WTC11 (cell line): ENCODE data around the gene TWIST2. TPM values are rescaled to one million over a fixed set of nuclear protein-coding genes. Genes with fewer than 3 reads are reported as not detected.

Source experiments
- ATAC-seq: fragments of 200-7000 bp; cut with Tn5 transposase; 2 replicates; pipeline ENCODE4 v1.10.0; 2021; ENCODE audit warnings: mild to moderate bottlenecking, moderate library complexity
- CTCF ChIA-PET: fragments of 300-600 bp; sonication (Branson Sonifier 250); formaldehyde crosslinking; loops from one replicate; lab custom pipeline; 2021; ENCODE audit warnings: antibody characterized with exemption; lab: Charles Lee
- POLR2A ChIA-PET: fragments of 350-600 bp; sonication (Branson Sonifier 250); formaldehyde crosslinking; loops from one replicate; lab custom pipeline; 2021; ENCODE audit warnings: antibody characterized with exemption; lab: Charles Lee
- DNase-seq: peaks from one replicate; pipeline ENCODE4 v3.0.0; 2021; ENCODE audit warnings: low spot score
- H3K27ac Mint-ChIP-seq: 2 replicates; pipeline ENCODE4 v1.8.0; 2021; ENCODE audit warnings: mixed read lengths
- H3K27me3 Mint-ChIP-seq: 2 replicates; pipeline ENCODE4 v1.8.0; 2021; ENCODE audit warnings: low read depth, mild to moderate bottlenecking, moderate library complexity, mixed read lengths
- H3K36me3 Mint-ChIP-seq: 2 replicates; pipeline ENCODE4 v1.8.0; 2021; ENCODE audit warnings: mixed read lengths
- H3K4me1 Mint-ChIP-seq: 2 replicates; pipeline ENCODE4 v1.8.0; 2022; ENCODE audit warnings: mixed read lengths
- H3K4me3 Mint-ChIP-seq: 2 replicates; pipeline ENCODE4 v1.8.0; 2021; ENCODE audit warnings: mild to moderate bottlenecking, moderate library complexity, mixed read lengths
- H3K9me3 Mint-ChIP-seq: 2 replicates; pipeline ENCODE4 v1.8.0; 2021; ENCODE audit warnings: mixed read lengths
- ELF4 ChIP-seq: sonication (generic); formaldehyde crosslinking; IDR thresholded peaks from 2 replicates; pipeline ENCODE4 v1.8.1; 2022; ENCODE audit warnings: low read depth, mild to moderate bottlenecking, moderate library complexity, missing genetic modification reagents
- ETV6 ChIP-seq: sonication (generic); formaldehyde crosslinking; IDR thresholded peaks from 2 replicates; pipeline ENCODE4 v1.8.1; 2022; ENCODE audit warnings: mild to moderate bottlenecking, missing genetic modification reagents
- HMGA2 ChIP-seq: fragments of 250-450 bp; sonication (Bioruptor Pico); IDR thresholded peaks from 2 replicates; pipeline ENCODE4 v1.4.0; 2021; ENCODE audit warnings: mild to moderate bottlenecking, moderate library complexity
- MXD4 ChIP-seq: fragments of 250-450 bp; sonication (Bioruptor Pico); IDR thresholded peaks from 2 replicates; pipeline ENCODE4 v1.8.0; 2021; ENCODE audit warnings: mild to moderate bottlenecking, moderate library complexity, borderline replicate concordance
- OVOL2 ChIP-seq: fragments of 250-450 bp; sonication (Bioruptor Pico); IDR thresholded peaks from 2 replicates; pipeline ENCODE4 v1.9.0; 2021; ENCODE audit warnings: mild to moderate bottlenecking, borderline replicate concordance
- RELA ChIP-seq: sonication (generic); formaldehyde crosslinking; IDR thresholded peaks from 2 replicates; pipeline ENCODE4 v1.8.1; 2022; ENCODE audit warnings: missing genetic modification reagents, mild to moderate bottlenecking, borderline replicate concordance
- SMAD3 ChIP-seq: sonication (generic); formaldehyde crosslinking; IDR thresholded peaks from 2 replicates; pipeline ENCODE4 v1.8.0; 2022; ENCODE audit warnings: missing genetic modification reagents, mild to moderate bottlenecking, borderline replicate concordance
- SOX15 ChIP-seq: fragments of 250-450 bp; sonication (Bioruptor Pico); IDR thresholded peaks from 2 replicates; pipeline ENCODE4 v1.9.0; 2021; ENCODE audit warnings: mild to moderate bottlenecking
- SP1 ChIP-seq: sonication (generic); formaldehyde crosslinking; conservative IDR thresholded peaks from 2 replicates; pipeline ENCODE4 v1.8.1; 2022; ENCODE audit warnings: missing genetic modification reagents
- ZBTB21 ChIP-seq: sonication (generic); formaldehyde crosslinking; IDR thresholded peaks from 2 replicates; pipeline ENCODE4 v1.8.1; 2023; ENCODE audit warnings: mild to moderate bottlenecking, missing genetic modification reagents, borderline replicate concordance
- ZNF121 ChIP-seq: sonication (generic); formaldehyde crosslinking; IDR thresholded peaks from 2 replicates; pipeline ENCODE4 v1.8.0; 2023; ENCODE audit warnings: missing genetic modification reagents
- ZNF263 ChIP-seq: sonication (generic); formaldehyde crosslinking; IDR thresholded peaks from 2 replicates; pipeline ENCODE4 v1.8.1; 2022; ENCODE audit warnings: low read depth, mild to moderate bottlenecking, moderate library complexity, missing genetic modification reagents
- ZNF671 ChIP-seq: fragments of 250-450 bp; sonication (Bioruptor Pico); IDR thresholded peaks from 2 replicates; pipeline ENCODE4 v1.8.0; 2021; ENCODE audit warnings: mild to moderate bottlenecking
- total RNA-seq: library from RNA; stranded (reverse); gene quantifications from 3 replicates; pipeline ENCODE4 v1.2.3, GENCODE V29; 2021
- TF ChIP-seq, protein P1 (sequence below): sonication (generic); formaldehyde crosslinking; IDR thresholded peaks from 2 replicates; pipeline ENCODE4 v1.8.1; 2023; ENCODE audit warnings: mild to moderate bottlenecking, missing genetic modification reagents
- TF ChIP-seq, protein P2 (sequence below): fragments of 250-450 bp; sonication (Bioruptor Pico); IDR thresholded peaks from 2 replicates; pipeline ENCODE4 v2.1.2; 2022; ENCODE audit warnings: mild to moderate bottlenecking, moderate library complexity
- TF ChIP-seq, protein P3 (sequence below): sonication (generic); formaldehyde crosslinking; IDR thresholded peaks from 2 replicates; pipeline ENCODE4 v1.8.0; 2023; ENCODE audit warnings: missing genetic modification reagents
- TF ChIP-seq, protein P4 (sequence below): fragments of 250-450 bp; sonication (Bioruptor Pico); IDR thresholded peaks from 2 replicates; pipeline ENCODE4 v1.9.0; 2021; ENCODE audit warnings: mild to moderate bottlenecking
- TF ChIP-seq, protein P5 (sequence below): sonication (generic); formaldehyde crosslinking; conservative IDR thresholded peaks from 2 replicates; pipeline ENCODE4 v1.8.1; 2022; ENCODE audit warnings: mild to moderate bottlenecking, missing genetic modification reagents
- TF ChIP-seq, protein P6 (sequence below): sonication (generic); formaldehyde crosslinking; IDR thresholded peaks from 2 replicates; pipeline ENCODE4 v1.8.0; 2022; ENCODE audit warnings: missing genetic modification reagents
- TF ChIP-seq, protein P7 (sequence below): sonication (generic); formaldehyde crosslinking; IDR thresholded peaks from 2 replicates; pipeline ENCODE4 v1.8.0; 2023; ENCODE audit warnings: missing genetic modification reagents, mild to moderate bottlenecking, borderline replicate concordance
- TF ChIP-seq, protein P8 (sequence below): sonication (generic); formaldehyde crosslinking; IDR thresholded peaks from 2 replicates; pipeline ENCODE4 v1.8.1; 2023; ENCODE audit warnings: mild to moderate bottlenecking, missing genetic modification reagents, moderate library complexity

The TWIST2 gene
- total RNA-seq, 1 experiment from 2014 or later, result 5.7 TPM

DNA sequence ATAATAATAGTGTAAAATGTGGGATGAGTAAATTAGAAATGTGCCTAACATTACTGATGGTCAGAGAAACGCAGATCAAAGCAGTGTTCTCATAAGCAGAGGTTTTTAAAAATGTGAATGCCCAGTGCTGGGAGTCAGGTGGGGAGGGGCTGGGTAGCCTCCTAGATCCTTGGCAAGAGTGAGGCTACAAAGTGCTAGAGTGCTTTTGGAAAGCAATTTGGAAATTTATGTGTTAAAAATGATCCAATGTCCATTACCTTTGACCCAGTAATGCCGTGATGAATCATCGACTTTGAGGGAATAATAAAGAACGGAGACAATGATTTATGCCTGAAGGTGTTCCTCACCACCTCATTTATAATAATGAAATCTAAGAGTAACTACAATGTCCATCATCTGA, 44.9 kb upstream of the TWIST2 start:
- Mint-ChIP-seq H3K36me3 (no peaks in the 10 kb centered on the region), H3K27ac (no peak overlapping the region), H3K9me3 (peaks cover 10% of the 10 kb centered on the region), H3K4me3 (no peak overlapping the region), H3K4me1 (no peaks in the 10 kb centered on the region), H3K27me3 (peaks cover 6% of the 10 kb centered on the region; the same call in 1 of the 2 replicates)
- CTCF ChIA-PET, result no interaction called here
- ATAC-seq (no peak), DNase-seq (no peak)
- no peak for TF ChIP-seq ZNF671 (CRISPR knock-in tag)
- no peak for TF ChIP-seq SMAD3 (CRISPR knock-in tag)
- no peak for TF ChIP-seq SOX15
- no peak for TF ChIP-seq RELA (CRISPR knock-in tag)
- TF ChIP-seq, protein P1, sequence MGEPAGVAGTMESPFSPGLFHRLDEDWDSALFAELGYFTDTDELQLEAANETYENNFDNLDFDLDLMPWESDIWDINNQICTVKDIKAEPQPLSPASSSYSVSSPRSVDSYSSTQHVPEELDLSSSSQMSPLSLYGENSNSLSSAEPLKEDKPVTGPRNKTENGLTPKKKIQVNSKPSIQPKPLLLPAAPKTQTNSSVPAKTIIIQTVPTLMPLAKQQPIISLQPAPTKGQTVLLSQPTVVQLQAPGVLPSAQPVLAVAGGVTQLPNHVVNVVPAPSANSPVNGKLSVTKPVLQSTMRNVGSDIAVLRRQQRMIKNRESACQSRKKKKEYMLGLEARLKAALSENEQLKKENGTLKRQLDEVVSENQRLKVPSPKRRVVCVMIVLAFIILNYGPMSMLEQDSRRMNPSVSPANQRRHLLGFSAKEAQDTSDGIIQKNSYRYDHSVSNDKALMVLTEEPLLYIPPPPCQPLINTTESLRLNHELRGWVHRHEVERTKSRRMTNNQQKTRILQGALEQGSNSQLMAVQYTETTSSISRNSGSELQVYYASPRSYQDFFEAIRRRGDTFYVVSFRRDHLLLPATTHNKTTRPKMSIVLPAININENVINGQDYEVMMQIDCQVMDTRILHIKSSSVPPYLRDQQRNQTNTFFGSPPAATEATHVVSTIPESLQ (CRISPR knock-in tag), result no peak
- no peak for TF ChIP-seq ZNF121 (CRISPR knock-in tag)
- TF ChIP-seq ZBTB21 (CRISPR knock-in tag), result no peak
- TF ChIP-seq SP1 (CRISPR knock-in tag), result no peak
- TF ChIP-seq, protein P2, sequence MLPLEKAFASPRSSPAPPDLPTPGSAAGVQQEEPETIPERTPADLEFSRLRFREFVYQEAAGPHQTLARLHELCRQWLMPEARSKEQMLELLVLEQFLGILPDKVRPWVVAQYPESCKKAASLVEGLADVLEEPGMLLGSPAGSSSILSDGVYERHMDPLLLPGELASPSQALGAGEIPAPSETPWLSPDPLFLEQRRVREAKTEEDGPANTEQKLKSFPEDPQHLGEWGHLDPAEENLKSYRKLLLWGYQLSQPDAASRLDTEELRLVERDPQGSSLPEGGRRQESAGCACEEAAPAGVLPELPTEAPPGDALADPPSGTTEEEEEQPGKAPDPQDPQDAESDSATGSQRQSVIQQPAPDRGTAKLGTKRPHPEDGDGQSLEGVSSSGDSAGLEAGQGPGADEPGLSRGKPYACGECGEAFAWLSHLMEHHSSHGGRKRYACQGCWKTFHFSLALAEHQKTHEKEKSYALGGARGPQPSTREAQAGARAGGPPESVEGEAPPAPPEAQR (CRISPR knock-in tag), result no peak
- TF ChIP-seq, protein P3, sequence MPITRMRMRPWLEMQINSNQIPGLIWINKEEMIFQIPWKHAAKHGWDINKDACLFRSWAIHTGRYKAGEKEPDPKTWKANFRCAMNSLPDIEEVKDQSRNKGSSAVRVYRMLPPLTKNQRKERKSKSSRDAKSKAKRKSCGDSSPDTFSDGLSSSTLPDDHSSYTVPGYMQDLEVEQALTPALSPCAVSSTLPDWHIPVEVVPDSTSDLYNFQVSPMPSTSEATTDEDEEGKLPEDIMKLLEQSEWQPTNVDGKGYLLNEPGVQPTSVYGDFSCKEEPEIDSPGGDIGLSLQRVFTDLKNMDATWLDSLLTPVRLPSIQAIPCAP (CRISPR knock-in tag), result no peak
- no peak for TF ChIP-seq ZNF263
- POLR2A ChIA-PET, result no interaction called here

DNA sequence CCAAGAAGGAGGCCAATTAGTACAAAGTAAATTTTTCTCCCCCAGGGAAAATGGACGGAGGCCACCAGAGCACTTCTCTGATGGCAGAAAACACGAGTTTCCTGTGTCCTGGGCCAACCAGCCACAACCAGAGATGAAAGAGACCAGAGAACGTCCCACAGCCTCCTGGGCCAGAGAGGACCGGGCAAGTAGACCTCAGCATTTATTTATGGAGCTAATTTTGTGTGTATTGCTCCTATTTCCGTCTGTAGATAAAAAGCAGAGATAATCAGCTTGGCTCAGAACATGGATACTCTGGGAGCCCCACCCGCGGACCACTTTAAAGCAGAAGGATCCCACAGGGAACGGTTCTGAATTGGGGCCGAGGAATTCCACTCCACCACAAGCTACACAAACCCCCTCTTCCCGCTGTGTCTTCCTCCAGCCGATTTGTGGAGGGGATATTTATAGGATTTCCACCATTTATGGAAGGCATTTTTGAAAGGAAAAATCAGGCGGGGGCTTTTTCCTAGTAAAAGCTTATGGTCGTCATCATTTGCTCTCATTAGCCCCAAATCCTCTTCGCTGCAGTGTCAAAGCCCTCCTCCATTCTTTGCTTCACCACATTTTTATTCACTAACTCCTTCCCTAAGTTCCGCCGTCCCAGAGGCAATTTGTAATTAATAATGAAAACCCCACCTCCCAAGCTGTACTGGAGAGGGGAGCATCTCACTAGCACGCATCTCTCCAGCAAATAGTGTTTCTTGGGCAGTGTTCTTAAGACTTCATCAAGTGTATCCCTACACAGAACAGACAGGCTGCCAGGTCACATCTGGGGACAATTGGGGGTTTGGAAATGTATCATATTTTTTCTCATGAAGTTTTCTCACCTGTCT, 43.7 kb upstream of the TWIST2 start:
- H3K36me3 Mint-ChIP-seq, result peaks cover 11% of the 10 kb centered on the region
- no peak overlapping the region for H3K4me3 Mint-ChIP-seq
- H3K27ac Mint-ChIP-seq, result no peak overlapping the region
- POLR2A ChIA-PET, result no interaction called here
- no peaks in the 10 kb centered on the region for H3K4me1 Mint-ChIP-seq
- H3K27me3 Mint-ChIP-seq, result peaks cover 7% of the 10 kb centered on the region
- peaks cover 21% of the 10 kb centered on the region for H3K9me3 Mint-ChIP-seq
- ATAC-seq (no peak), DNase-seq (no peak)
- CTCF ChIA-PET, result no interaction called here
- TF ChIP-seq, protein P4, sequence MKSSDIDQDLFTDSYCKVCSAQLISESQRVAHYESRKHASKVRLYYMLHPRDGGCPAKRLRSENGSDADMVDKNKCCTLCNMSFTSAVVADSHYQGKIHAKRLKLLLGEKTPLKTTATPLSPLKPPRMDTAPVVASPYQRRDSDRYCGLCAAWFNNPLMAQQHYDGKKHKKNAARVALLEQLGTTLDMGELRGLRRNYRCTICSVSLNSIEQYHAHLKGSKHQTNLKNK (CRISPR knock-in tag), result no peak
- TF ChIP-seq, protein P5, sequence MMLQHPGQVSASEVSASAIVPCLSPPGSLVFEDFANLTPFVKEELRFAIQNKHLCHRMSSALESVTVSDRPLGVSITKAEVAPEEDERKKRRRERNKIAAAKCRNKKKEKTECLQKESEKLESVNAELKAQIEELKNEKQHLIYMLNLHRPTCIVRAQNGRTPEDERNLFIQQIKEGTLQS, result no peak
- no peak for TF ChIP-seq ETV6 (CRISPR knock-in tag)
- TF ChIP-seq, protein P6, sequence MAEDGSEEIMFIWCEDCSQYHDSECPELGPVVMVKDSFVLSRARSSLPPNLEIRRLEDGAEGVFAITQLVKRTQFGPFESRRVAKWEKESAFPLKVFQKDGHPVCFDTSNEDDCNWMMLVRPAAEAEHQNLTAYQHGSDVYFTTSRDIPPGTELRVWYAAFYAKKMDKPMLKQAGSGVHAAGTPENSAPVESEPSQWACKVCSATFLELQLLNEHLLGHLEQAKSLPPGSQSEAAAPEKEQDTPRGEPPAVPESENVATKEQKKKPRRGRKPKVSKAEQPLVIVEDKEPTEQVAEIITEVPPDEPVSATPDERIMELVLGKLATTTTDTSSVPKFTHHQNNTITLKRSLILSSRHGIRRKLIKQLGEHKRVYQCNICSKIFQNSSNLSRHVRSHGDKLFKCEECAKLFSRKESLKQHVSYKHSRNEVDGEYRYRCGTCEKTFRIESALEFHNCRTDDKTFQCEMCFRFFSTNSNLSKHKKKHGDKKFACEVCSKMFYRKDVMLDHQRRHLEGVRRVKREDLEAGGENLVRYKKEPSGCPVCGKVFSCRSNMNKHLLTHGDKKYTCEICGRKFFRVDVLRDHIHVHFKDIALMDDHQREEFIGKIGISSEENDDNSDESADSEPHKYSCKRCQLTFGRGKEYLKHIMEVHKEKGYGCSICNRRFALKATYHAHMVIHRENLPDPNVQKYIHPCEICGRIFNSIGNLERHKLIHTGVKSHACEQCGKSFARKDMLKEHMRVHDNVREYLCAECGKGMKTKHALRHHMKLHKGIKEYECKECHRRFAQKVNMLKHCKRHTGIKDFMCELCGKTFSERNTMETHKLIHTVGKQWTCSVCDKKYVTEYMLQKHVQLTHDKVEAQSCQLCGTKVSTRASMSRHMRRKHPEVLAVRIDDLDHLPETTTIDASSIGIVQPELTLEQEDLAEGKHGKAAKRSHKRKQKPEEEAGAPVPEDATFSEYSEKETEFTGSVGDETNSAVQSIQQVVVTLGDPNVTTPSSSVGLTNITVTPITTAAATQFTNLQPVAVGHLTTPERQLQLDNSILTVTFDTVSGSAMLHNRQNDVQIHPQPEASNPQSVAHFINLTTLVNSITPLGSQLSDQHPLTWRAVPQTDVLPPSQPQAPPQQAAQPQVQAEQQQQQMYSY (CRISPR knock-in tag), result no peak
- TF ChIP-seq, protein P7, sequence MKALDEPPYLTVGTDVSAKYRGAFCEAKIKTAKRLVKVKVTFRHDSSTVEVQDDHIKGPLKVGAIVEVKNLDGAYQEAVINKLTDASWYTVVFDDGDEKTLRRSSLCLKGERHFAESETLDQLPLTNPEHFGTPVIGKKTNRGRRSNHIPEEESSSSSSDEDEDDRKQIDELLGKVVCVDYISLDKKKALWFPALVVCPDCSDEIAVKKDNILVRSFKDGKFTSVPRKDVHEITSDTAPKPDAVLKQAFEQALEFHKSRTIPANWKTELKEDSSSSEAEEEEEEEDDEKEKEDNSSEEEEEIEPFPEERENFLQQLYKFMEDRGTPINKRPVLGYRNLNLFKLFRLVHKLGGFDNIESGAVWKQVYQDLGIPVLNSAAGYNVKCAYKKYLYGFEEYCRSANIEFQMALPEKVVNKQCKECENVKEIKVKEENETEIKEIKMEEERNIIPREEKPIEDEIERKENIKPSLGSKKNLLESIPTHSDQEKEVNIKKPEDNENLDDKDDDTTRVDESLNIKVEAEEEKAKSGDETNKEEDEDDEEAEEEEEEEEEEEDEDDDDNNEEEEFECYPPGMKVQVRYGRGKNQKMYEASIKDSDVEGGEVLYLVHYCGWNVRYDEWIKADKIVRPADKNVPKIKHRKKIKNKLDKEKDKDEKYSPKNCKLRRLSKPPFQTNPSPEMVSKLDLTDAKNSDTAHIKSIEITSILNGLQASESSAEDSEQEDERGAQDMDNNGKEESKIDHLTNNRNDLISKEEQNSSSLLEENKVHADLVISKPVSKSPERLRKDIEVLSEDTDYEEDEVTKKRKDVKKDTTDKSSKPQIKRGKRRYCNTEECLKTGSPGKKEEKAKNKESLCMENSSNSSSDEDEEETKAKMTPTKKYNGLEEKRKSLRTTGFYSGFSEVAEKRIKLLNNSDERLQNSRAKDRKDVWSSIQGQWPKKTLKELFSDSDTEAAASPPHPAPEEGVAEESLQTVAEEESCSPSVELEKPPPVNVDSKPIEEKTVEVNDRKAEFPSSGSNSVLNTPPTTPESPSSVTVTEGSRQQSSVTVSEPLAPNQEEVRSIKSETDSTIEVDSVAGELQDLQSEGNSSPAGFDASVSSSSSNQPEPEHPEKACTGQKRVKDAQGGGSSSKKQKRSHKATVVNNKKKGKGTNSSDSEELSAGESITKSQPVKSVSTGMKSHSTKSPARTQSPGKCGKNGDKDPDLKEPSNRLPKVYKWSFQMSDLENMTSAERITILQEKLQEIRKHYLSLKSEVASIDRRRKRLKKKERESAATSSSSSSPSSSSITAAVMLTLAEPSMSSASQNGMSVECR (CRISPR knock-in tag), result no peak
- TF ChIP-seq, protein P8, sequence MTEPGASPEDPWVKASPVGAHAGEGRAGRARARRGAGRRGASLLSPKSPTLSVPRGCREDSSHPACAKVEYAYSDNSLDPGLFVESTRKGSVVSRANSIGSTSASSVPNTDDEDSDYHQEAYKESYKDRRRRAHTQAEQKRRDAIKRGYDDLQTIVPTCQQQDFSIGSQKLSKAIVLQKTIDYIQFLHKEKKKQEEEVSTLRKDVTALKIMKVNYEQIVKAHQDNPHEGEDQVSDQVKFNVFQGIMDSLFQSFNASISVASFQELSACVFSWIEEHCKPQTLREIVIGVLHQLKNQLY, result no peak
- no peak for TF ChIP-seq OVOL2
- TF ChIP-seq MXD4 (CRISPR knock-in tag), result no peak
- no peak for TF ChIP-seq ELF4 (CRISPR knock-in tag)
- no peak for TF ChIP-seq HMGA2
